Embryonic facial prominence (tissue), 1 donor: ENCODE results near the gene NAA10.

Experiments
- DNase-seq: peaks from one replicate; pipeline ENCODE4 v3.0.0-alpha.2; 2016; ENCODE audit errors: extremely low spot score

The NAA10 gene

DNA sequence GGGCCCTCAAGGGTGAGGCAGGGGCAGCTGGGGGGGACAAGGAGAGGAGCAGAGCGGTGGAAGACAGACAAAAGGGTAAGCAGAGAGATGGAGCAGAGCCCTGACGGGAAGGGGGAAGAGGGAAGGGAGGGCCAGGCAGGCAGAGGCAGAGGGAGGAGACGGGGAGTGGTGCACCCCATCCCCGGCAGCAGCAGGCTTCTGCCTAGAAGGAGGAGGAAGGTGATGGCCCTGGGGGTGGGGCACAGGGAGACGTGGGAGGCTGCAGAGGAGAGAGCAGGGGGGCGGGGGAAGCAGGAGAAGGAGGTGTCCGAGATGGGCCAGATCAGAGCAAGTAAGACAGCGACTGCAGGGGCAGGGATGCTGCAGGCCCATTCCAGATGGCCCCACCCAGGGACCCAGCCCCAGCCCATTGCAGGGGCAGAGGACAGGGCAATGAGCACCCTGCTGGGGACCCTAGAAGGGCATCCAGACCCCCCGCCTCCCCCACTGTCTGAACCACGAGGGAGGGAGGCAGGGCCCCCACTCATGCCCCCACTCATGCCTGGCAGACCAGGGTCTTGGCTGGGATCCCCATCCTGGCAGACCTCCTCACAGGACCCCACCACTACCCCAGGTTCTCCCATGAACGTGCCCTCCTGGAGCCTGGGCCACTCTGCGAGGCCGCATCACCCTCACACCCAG is 51.5 kb downstream of the NAA10 start:
- no peak for DNase-seq

GRCh38 chrX:153882557-153882956 is 52.3 kb downstream of the NAA10 start:
- no peak for DNase-seq

GRCh38 chrX:153882086-153882498 is 52.7 kb downstream of the NAA10 start:
- no peak for DNase-seq

DNA sequence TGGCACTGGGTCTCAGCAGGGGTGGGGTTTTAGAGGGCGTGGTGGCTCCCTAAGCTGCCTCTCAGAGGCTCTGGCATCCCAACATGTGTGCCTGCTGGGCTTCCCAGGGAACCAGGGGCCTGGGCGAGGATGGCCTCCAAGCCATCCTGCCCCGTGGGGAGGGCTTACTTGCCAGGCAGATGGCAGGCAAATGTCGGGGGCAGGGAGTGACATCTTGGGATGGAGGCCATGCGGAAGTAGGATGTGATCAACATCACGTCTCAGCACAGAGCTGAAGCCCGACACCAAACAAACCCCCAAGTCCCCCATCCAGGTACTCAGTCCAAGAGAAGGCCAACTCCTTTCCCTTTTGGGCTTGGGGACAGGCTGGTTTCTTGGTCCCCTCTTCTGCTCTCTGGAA is 53.6 kb downstream of the NAA10 start:
- no peak for DNase-seq

- DNase-seq = no peak
These were observed 54.4 kb downstream of the NAA10 start for GRCh38 chrX:153880440-153880815.

DNA sequence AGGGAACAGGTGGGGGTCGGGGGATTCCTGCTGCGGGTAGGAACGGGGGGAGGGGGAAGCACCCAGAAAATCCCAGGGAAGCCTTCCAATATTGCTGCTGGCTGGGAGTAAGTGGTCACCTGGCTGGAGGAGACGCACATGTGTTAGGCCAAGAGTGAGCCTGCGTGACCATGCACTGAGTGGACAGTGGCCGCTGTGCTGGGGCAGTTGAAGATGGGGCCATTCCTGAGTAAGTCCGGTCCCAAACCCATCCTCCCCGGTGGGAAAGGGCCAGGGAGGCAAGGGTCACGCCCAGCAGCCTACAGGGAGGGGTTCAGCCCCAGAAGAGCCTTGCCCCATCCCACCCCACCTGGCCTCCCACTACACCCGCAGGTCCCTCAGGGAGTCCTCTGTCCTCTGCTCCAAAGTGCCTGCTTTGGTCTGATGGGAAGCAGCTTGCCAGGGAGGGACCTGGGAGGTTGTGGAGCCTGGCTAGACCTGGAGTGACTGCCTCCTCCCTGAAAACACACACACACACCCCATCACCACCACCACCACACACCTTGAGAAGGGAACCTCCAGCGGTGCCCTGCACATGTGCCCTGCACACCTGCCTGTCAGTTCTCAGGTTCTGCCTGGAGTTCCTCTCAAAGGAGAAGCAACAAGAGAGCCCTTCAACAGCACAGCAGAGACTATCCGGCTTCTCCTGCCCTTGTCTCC is 54.9 kb downstream of the NAA10 start:
- no peak for DNase-seq
